Esophagus muscularis mucosa (tissue), 4 donors: ENCODE results near the gene PCDH10. TPM values are rescaled to one million over a fixed set of nuclear protein-coding genes. Genes with fewer than 3 reads are reported as not detected.

Experiments used
- DNase-seq: peaks from one replicate; pipeline ENCODE4 v3.0.0-alpha.2; 2017; ENCODE audit errors: extremely low spot score
- H3K27ac ChIP-seq, 4 donors: fragments of 200-600 bp; sonication (generic); replicated peaks in 1 of 4; 1 replicate in 3 of 4; 2 replicates in 1 of 4; pipeline ENCODE4 v1.5.1; 2016 to 2019; ENCODE audit warnings: mild to moderate bottlenecking in 1 of 4
- H3K27me3 ChIP-seq, 4 donors: fragments of 200-600 bp; sonication (generic); one replicate each; pipeline versions ENCODE4 v1.5.1 to v1.6.0; 2016 to 2019
- H3K36me3 ChIP-seq, 4 donors: fragments of 200-600 bp; sonication (generic); one replicate each; pipeline ENCODE4 v1.5.1; 2016 to 2019
- H3K4me1 ChIP-seq, 4 donors: fragments of 200-600 bp; sonication (generic); one replicate each; pipeline ENCODE4 v1.5.1; 2016 to 2019
- H3K4me3 ChIP-seq, 4 donors: fragments of 200-600 bp; sonication (generic); 1 replicate in 2 of 4; 2 replicates in 2 of 4; pipeline ENCODE4 v1.5.1; 2016 to 2019; ENCODE audit warnings: mild to moderate bottlenecking in 4 of 4, moderate library complexity in 1 of 4
- H3K9me3 ChIP-seq, 4 donors: fragments of 200-600 bp; sonication (generic); 1 replicate in 3 of 4; 2 replicates in 1 of 4; pipeline ENCODE4 v1.5.1; 2016 to 2019
- EP300 ChIP-seq: sonication (generic); formaldehyde crosslinking; IDR thresholded peaks from one replicate; pipeline ENCODE4 v1.6.1; 2017; ENCODE audit warnings: antibody characterized with exemption
- POLR2A ChIP-seq: fragments of 450-650 bp; IDR thresholded peaks from one replicate; pipeline ENCODE4 v1.6.1; 2017; ENCODE audit warnings: antibody characterized with exemption, moderate library complexity, mild to moderate bottlenecking, low read depth
- POLR2AphosphoS5 ChIP-seq, 2 donors: sonication (generic); formaldehyde crosslinking; IDR thresholded peaks; one replicate each; pipeline ENCODE4 v1.6.1; 2017; ENCODE audit warnings: antibody characterized with exemption in 2 of 2
- WGBS: methylation state at CpG from one replicate; pipeline ENCODE4 v1.1.5; 2018; 5-methylcytosine and 5-hydroxymethylcytosine counted together
- intact Hi-C: fragments of 100-400 bp; cut with DNase I; formaldehyde crosslinking; loops from one replicate; pipeline ENCODE4 v1.15.1; 2023
- total RNA-seq, 4 donors: library from RNA; depleted of rRNA; stranded (reverse); fragments of >200 nt; gene quantifications; one replicate each; pipeline versions ENCODE4 v1.1.0 to v1.2.1, GENCODE V29; 2016
- TF ChIP-seq, protein P1 (sequence below), 3 experiments: fragments of 200-600 bp in 2 of 3; fragments of 450-650 bp in 1 of 3; sonication (generic) in 2 of 3; IDR thresholded peaks; one replicate each; pipeline ENCODE4 v1.5.1; 2017 to 2019; ENCODE audit warnings: antibody characterized with exemption in 3 of 3, mild to moderate bottlenecking in 2 of 3, moderate library complexity in 1 of 3

The PCDH10 gene
- total RNA-seq, 4 donors from 2014 or later, result 0.42 to 0.71 (median 0.62) TPM

- no peaks in the 10 kb centered on the region for H3K36me3 ChIP-seq
- TF ChIP-seq POLR2A (no peak), EP300 (no peak), POLR2AphosphoS5 (IDR thresholded peaks at IDR 0.05) (no peak)
- TF ChIP-seq, protein P1, sequence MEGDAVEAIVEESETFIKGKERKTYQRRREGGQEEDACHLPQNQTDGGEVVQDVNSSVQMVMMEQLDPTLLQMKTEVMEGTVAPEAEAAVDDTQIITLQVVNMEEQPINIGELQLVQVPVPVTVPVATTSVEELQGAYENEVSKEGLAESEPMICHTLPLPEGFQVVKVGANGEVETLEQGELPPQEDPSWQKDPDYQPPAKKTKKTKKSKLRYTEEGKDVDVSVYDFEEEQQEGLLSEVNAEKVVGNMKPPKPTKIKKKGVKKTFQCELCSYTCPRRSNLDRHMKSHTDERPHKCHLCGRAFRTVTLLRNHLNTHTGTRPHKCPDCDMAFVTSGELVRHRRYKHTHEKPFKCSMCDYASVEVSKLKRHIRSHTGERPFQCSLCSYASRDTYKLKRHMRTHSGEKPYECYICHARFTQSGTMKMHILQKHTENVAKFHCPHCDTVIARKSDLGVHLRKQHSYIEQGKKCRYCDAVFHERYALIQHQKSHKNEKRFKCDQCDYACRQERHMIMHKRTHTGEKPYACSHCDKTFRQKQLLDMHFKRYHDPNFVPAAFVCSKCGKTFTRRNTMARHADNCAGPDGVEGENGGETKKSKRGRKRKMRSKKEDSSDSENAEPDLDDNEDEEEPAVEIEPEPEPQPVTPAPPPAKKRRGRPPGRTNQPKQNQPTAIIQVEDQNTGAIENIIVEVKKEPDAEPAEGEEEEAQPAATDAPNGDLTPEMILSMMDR (IDR thresholded peaks at IDR 0.05), result no peak
- H3K27ac ChIP-seq, result no peak overlapping the region
- H3K4me1 ChIP-seq, result no peaks in the 10 kb centered on the region
- WGBS, result 79% methylated on average over 5 of the region's 5 CpGs
- H3K4me3 ChIP-seq, result no peak overlapping the region
- H3K9me3 ChIP-seq, result no peaks in the 10 kb centered on the region
- intact Hi-C loops, result no loop called here
- no peak for DNase-seq
- H3K27me3 ChIP-seq, result no peaks in the 10 kb centered on the region
Measured at GRCh38 chr4:133186845-133187244, 37.8 kb downstream of the PCDH10 start.

DNA sequence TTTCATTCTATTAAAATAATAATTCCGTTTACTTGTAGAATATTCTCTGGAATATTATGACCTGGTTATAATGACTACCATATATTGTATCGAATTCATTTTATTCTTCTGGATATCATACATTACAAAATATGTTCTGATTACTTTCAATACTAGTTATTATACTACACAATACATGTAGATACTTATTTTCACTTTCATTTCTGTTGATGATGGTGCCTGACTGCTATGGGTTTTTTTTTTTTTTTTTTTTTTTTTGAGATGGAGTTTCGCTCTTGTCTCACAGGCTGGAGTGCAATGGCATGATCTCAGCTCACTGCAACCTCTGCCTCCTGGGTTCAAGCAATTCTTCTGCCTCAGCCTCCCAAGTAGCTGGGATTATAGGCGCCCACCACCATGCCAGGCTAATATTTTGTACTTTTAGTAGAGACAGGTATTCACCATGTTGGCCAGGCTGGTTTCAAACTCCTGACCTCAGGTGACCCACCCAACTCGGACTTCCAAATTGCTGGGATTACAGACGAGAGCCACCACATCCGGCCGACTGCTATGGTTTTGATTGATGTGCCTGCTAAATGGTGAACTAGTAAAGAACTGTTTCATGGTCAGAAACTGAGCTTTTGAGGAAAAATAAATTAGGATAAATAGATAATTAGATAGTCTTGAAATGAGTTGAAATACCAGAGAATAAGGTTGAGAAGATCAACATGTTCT is 39.5 kb downstream of the PCDH10 start:
- WGBS, result 86% methylated on average over 8 of the region's 8 CpGs
- no peaks in the 10 kb centered on the region for H3K36me3 ChIP-seq
- TF ChIP-seq, protein P1 (IDR thresholded peaks at IDR 0.05), result no peak
- no peak for TF ChIP-seq EP300
- TF ChIP-seq POLR2AphosphoS5 (IDR thresholded peaks at IDR 0.05), result no peak
- no peak for TF ChIP-seq POLR2A
- DNase-seq, result no peak
- no peak overlapping the region for H3K4me3 ChIP-seq
- no peaks in the 10 kb centered on the region for H3K9me3 ChIP-seq
- H3K4me1 ChIP-seq, result no peaks in the 10 kb centered on the region
- no peak overlapping the region for H3K27ac ChIP-seq
- H3K27me3 ChIP-seq, result no peaks in the 10 kb centered on the region
- intact Hi-C loops, result no loop called here

DNA sequence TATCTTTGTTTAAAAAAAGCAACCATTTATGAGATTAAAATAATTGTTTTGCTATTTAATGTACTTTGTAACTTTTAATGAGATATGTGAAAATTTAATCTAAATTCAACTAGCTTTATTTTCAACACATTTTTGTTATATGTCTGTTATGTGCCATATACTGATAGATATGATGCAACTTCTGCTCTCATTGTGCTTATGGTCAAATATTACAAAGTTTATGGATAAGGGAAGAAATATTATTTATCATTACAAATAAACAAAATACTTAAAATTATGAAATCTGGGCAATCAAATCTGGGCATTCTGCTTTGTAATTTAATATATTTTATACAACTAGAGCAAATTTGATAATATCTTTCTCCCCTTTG is 40.0 kb downstream of the PCDH10 start:
- Histone ChIP-seq H3K4me3 (no peak overlapping the region), H3K27me3 (no peaks in the 10 kb centered on the region), H3K36me3 (no peaks in the 10 kb centered on the region), H3K4me1 (no peaks in the 10 kb centered on the region), H3K27ac (no peak overlapping the region), H3K9me3 (no peaks in the 10 kb centered on the region)
- no peak for TF ChIP-seq POLR2AphosphoS5 (IDR thresholded peaks at IDR 0.05)
- TF ChIP-seq, protein P1 (IDR thresholded peaks at IDR 0.05), result no peak
- TF ChIP-seq POLR2A, result no peak
- TF ChIP-seq EP300, result no peak
- intact Hi-C loops, result no loop called here
- DNase-seq, result no peak

DNA sequence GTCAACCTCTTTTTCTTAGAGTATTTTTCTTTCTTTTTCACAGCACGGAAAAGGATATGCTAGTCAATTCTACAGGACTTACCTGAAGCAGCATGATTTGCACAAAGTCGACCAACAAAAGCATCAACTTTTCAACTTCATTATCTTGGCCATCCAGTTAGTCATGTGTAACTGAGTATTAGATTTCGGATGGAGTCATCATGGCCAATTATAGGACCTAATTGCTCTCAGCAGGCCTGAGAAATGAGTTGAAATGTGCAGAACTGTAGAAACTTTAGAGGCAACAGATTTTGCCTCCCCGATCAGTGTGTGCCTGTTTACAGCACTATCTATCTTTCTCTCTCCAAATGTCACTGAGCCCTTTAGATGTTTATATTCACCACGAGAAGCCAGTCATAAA is 41.0 kb downstream of the PCDH10 start:
- DNase-seq, result no peak
- H3K9me3 ChIP-seq, result no peaks in the 10 kb centered on the region
- WGBS, result 72% methylated on average over 5 of the region's 5 CpGs
- TF ChIP-seq EP300, result no peak
- TF ChIP-seq, protein P1 (IDR thresholded peaks at IDR 0.05), result no peak
- TF ChIP-seq POLR2A, result no peak
- TF ChIP-seq POLR2AphosphoS5 (IDR thresholded peaks at IDR 0.05), result no peak
- intact Hi-C loops, result no loop called here
- no peaks in the 10 kb centered on the region for H3K4me1 ChIP-seq
- no peaks in the 10 kb centered on the region for H3K27me3 ChIP-seq
- no peaks in the 10 kb centered on the region for H3K36me3 ChIP-seq
- H3K4me3 ChIP-seq, result no peak overlapping the region
- H3K27ac ChIP-seq, result no peak overlapping the region

- no peak for TF ChIP-seq EP300
- TF ChIP-seq POLR2A, result no peak
- no peak for TF ChIP-seq POLR2AphosphoS5 (IDR thresholded peaks at IDR 0.05)
- TF ChIP-seq, protein P1 (IDR thresholded peaks at IDR 0.05), result no peak
- Histone ChIP-seq H3K27me3 (no peaks in the 10 kb centered on the region), H3K36me3 (no peaks in the 10 kb centered on the region), H3K4me1 (no peaks in the 10 kb centered on the region), H3K9me3 (no peaks in the 10 kb centered on the region), H3K27ac (no peak overlapping the region), H3K4me3 (no peak overlapping the region)
- intact Hi-C loops, result no loop called here
- 89% methylated on average over 7 of the region's 7 CpGs for WGBS
- DNase-seq, result no peak
Measured at GRCh38 chr4:133208694-133209285, 59.7 kb downstream of the PCDH10 start.
